ENCODE results near the gene CACHD1.

The CACHD1 gene

DNA sequence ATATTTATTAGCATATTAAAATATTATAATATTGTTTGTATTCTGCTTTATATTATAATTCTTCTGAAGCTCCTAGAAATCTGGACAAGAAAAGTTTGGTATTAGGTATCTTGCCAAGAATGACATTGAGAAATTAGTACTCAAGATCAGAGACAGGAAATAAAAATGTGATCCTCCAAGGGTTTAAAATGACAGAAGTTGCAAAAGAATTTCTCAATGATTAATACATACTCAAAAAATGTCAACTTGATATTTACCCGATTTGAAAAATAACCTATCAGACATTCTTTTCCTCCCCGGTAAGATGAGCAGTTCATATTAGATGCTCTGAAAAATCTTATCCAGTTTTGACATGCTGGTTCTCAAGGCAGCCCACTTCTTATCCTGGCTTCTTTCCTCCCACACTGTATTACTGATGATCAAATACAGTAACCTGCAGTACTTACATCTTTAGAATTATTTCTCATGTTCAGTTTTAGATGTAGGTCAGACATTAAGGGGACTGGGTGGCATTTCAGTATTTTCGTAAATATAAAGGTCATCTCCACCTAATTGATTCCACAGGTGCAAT, 55.3 kb downstream of the CACHD1 start:
- DNase-seq = no peak

DNA sequence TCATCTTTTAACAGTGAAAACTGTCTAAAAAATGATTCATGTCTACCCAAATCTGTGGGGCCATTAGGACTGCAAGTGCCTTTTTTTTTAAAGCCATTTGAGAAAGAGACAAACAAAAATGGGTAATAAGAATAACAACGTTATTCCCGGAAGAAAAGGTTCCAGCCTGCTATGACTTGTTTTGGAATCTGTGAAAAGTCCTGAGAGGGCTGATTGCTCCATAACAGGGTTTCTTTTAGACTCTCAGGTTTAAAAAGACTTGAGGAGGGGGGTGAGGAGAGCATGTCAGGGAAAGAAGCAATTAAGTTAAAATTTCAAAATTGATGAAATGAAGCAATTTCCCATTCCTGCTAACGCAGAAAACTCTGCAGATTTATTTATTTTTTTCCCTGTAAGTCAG, 56.4 kb downstream of the CACHD1 start:
- no peak for DNase-seq

DNA sequence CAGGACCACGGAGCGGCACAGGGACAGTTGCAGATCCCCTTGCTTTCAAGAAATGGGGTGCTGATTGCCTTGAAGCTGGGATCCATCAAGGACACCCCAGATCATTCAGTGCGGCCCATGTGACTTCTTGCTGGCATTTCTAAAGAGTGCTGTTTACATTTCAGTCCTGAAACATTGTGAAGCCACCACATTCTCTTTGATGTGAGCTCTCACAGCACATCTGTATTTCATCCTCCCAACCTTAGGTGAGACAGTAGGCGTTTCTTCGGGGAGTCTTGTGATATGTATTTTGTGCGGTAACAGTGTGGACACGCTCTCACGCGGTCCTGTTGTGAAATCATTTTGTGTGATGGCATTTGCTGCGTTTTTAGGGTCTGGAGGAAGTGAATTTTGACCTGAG, 57.2 kb downstream of the CACHD1 start:
- DNase-seq = no peak

DNA sequence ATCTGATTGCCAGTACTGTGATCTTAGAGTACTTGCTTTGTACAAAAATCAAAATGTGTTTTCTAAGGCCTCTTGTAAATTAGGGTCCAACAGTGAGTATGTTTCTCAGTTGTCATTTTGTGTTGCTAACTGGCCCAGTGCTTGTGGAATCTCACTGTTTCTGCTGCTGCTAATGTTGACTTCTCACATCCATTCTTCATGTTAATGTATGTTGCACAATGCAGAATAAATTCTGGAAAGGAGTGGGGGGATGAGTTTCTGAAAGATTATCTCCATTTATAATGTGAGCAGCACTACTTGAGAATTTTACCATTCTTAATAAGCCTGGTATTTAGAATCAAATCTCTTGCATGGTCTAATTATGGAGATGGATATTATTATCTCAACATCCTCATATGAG, 57.9 kb downstream of the CACHD1 start:
- DNase-seq = no peak

DNA sequence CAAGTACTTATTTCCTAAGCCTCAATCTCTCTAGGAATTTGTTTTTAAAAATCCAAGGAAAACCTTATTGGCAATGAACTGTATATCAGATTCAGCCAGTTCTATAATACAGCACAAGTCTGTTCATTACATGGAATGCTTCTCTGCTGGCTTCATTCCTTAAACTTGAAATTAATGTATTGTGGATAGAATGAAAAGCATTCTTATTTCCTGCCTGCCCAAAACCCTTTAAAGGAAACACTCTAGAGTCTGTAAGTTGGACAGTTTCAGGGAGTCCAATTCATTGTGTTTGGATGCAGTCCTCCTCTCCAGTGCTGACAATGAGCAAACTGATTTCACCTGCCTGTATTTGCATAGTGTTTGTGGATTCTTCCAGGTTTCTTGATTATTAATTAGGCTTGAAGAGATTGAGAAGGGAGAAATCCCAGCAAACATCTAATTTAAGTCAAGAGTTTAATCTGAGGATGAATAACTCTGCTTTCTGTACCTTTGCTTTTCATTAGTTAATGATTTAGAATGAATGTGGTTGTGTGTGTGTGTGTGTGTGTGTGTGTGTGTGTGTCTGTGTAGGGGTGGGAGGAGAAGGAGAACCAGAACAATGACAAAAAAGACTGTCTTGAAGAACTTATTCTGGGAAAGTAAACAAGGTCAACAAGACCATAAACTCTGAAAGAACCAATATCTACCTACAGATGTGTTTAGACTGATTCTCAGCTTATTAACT, 61.2 kb downstream of the CACHD1 start:
- DNase-seq = no peak

DNA sequence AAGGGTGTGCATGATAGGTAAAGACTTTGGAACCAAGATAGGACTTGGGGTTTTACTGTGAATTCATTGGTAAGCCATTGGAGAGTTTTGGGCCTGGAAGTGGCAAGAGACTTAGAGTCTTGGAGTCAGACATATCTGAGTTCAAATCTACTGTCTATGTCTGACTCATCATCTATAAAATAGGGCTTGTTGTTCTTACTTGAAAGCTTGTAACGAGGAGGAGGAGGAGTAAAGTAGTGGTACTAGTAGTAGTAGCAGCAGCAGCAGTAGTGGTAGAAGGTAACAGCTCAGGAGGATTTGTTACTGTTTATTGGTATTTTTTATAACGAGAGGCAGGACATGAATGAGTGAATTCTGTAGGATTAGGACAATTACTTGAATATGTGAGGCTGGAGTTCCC, 62.7 kb downstream of the CACHD1 start:
- no peak for DNase-seq

DNA sequence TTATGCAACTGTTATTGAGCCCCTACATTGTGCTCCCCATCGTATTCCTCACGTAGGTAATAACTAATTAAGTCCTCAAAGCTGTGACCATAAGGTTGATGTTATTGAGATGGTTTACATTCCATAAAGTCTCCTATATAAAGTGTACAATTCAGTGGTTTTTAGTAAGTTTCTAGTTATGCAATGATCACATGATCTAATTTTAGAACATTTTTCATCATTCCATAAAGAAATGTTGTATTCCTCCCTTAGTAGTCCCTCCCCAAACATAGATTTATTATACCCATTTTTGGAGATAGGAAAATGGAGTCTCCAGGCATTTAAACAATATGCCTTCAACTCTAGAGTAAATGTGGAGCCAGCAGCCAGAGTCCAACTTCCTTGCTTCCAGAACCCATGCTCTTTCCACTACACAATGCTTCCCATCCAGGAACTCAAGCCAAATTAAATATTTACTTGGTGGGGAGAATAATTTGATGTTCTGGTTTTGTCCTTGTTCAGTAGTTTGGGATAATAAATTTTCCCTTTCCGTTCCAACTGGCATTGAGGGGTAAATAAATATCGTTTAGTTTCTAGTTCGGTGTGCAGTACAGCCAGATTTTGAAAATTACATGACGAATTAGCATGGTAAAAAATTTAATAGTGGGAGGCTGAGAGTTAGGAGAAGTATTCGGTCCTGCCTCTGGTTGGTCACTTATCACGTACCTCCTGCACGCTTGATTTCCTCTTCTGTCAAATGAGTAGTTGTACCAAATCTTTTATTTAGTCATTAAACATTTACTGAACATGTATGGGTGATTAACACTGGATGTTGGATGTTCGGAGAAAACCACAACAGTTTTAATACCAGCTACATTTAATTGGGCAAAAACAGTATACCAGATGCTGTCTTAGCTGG, 66.3 kb downstream of the CACHD1 start:
- no peak for DNase-seq

DNA sequence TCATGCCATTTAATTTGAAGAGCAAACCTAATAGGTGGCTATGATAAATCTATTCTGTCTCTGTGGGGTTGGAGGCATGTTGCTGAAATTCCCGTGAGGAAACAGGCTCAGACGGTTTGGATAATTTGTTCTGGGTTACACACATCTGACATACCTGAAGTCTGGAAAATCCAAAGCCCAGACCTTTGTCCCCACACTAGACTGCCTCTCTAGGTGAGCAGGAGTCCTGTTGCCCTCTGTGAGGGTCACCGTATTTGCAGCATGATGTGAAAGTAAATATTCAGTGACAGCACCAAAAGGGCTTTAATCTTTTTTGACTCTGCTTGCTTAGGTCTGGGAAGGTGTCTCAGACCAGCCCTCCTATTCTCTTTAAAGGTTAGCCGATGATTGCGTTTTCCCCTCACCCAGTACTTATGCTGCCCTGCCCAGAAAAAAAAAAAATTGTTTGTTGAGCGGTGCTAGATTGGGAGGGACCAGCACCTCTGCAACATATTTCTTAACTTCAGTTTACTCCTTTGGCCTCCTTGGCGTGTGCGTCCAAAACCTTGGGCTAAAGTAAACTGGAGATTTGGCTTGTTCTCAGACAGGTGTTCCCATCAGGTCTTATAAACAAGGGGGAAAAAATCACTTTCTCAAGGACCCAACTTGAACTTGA, 67.0 kb downstream of the CACHD1 start:
- DNase-seq = no peak

DNA sequence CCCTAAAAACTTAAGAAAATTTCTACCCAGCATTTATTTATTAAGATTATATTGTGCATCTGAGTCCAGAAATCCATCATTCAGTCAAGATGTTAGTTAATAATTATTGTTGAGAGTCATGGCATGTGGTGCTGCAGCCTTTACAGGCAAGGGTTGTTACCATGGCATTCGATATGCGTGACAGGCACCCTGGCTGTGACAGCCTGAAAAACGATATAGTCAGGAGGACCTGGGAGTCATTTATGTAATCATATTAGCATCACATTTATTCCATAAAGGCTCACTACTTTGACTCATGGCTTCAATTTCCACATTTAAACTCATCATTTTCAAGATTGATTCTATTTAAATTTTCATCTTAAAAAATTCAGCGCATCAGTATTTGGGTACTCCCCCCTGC, 68.0 kb downstream of the CACHD1 start:
- no peak for DNase-seq

DNA sequence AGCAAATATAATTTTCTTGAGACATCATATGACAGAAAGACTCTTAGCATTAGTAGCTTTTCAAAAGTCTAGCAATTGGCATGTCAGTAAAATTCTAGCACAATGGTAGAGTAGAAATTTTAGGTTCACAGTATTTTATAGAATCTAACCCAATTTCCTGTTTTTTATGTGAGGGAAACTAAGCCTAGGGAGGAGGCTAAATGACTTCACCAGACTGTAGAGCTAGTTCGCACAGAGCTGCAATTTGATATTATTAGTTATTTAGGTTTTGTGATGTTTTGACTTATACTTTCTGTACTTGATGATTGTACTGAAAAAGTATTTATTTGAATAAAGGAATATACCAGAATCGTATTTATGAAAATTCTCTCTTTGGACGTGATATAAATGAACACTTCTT, 68.5 kb downstream of the CACHD1 start:
- DNase-seq = no peak

DNA sequence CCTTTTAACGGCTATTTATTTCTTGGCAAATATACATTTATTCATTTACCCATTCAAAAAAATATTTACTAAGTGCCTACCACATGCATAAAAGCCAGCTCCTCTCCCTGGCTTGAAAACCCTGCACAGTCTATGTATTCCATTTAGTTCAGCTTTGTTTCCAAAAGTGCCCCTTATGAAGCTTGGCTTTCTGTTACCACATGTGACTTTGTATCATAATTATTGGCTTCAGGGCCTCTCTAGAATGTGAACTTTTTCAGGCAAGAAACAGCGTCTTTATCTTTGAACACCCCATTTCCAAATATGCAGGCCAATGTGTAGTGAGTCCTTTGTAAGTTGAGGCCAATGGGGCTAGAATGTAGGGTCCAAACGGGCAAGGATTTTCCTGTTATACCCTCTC, 69.4 kb downstream of the CACHD1 start:
- no peak for DNase-seq

DNA sequence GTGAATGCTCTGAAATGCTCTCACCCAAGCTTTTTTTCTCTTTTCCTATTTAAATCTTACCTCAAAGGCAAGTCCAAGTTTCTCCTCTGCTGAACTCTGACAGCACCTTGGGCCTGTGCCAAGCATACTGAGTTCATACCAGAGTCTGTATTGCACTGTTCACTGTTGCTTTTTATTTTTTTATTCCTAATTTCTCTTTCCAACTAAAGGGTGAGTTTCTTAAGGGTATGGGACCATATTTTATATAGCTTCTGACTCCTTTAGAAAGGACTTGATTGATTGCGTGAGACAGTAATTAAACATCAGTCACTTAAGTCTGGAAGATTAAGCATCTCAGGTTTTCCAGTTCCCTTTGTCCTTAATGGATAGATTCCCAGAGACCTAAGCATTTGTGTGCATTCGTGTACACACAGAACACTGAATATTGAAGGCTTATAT, 69.9 kb downstream of the CACHD1 start:
- DNase-seq = no peak

DNA sequence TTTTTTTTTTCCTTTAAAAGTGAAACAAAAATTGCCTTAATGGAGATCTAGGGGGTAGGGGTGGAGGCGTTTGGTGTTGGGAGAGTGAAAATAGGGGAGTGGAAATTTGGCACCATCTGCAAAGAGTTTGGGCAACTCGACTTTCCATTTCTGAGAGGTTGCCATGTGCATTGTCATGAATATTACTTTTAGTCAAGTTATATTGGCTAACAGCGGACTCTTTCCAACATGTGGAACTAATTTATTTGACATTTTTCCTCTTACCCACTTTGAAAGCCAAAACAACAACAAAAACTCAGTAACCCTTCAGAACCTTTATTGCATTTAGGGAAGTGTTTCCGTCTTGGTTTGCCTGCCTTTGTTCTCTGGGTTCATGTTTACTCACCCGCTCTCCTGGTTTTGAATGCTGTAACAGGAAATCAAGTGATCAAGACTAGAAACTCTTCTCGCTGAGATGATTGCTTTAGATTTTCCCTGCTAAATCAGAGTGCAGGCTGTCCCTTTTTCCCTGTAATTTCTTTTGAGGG, 70.4 kb downstream of the CACHD1 start:
- DNase-seq = no peak

DNA sequence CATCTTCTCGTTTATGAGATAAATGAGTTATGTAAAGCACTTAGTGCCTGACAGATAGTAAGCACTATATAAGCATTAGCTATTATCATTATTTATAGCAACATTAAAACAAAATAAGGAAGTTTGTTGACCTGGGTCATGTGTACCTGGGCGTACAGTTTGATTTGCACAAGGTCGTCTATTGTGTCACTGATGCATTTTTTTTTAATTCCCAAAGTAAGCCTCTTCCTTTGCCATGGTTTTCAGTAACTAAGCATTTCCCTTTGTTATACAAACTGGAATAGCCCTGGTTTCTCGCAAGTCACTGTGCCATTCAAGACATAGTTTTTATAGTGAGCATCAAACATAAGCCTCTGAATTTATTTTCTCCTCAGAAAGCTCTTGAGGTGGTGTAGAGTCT, 72.2 kb downstream of the CACHD1 start:
- DNase-seq = no peak

DNA sequence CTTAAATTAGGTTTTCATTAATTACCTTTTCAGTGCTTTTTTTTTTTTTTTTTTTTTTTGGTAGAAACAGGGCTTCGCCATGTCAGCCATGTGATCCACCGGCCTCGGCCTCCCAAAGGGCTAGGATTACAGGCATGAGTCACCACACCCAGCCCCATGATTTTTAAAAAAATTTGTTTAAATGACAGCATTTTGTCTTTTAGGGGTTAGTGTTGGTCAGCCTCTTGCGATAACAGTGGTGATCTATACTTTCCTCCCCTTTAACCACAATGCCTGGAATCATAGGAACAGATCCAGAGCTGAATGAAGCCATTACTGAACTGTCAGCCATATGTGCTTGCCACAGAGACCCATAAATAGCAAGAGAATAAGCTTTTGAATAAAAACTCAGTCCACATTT, 73.9 kb downstream of the CACHD1 start:
- no peak for DNase-seq

DNA sequence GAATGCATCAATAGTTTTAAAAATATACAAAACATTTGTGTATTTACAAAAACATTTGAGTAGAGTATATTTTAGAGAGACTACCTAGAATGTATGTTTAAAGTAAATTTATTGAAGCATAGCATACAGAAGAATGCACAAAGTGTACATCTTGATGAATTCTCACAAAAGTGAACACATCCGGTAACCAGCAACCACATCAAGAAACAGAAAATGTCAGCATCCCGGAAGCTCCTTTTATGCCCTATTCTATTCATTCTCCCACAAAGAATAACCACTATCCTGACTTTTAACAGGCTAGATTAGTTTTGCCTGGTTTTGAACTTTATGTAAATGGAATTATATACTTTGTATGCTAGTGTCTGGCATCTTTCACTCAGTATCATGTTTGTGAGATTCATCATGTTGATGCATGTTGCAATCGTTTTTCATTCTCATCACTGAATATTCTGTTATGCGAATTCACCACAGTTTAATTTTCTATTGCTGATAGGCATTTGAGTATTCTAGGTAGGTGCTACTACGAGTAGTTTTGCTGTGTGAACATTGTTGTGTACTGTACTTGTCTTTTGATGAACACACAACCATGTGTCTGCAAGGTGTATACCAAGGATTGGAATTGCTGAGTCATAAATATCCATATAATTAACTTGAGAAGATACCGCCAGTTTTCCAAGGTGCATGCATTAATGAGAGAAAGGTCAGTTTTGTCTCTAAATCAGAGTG, 75.4 kb downstream of the CACHD1 start:
- no peak for DNase-seq

DNA sequence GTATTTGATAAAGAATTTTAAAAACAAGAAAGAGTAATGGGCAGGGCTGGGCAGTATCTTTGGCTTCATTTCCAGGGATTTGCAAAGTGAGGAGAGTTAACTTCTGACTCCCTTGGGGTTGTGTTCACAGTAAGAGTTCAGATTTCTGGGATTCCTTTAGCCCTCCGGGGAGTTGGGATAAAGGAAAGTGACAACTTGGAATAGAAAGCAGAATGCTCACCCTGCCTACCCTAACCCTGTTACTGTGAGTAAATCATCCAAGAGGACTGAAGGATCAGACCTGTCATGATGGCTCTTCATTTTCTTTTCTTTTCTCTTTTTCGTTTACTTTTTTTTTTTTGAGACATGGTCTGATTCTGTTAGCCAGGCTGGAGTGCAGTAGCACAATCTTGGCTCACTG, 76.1 kb downstream of the CACHD1 start:
- no peak for DNase-seq

DNA sequence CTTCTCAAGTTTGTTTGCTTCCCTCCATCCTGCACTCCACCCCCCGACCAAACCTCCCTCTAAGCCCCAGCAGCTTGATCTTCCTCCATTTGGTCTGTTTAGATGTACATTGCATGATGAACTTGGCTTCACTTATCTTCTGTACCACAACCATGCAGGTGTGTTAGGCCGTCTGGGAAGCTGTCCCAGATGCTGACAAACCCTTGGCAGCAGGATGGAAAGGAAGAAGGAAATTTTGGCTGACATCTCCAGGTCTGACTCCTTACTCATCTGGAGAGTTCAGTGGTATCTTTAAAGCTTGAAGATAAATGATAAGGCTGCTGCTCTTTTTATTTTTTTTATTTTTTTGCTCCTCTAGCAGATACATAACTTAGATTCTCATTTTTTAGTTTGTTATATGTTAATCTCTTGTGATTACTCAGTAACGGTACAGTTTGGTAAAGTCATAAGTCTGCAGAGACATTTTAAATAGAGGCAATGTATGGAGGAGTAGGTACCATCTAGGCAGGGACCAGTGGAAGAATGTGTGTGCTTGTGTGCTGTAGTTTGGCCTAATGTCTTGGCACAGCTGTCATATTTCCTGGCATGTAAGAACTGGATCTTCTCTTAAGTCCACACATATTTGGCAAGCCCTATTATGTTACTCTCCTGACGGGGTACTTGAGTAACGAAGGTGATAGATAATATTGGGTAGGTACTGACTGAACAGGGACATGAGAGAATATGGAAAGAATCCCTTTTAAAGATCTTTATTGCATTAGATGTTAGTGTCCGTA, 79.7 kb downstream of the CACHD1 start:
- no peak for DNase-seq

DNA sequence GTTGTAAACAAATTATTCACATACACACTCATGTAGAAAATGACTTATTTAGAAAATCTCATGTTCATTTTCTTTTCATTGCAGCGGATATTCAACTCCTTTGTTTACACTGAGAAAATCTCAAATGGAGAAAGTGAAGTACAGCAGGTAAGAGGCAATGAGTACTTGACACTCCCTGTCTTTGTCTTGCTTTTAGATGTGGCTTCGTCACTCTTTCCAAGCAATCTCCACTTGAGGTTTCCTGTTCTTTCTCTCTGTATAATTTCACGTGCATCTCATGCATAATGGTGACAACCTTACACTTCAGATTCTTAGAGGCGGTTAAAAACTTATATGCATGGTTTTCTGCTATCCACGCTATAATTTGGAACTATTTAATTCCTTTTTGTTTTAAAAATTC, 80.6 kb downstream of the CACHD1 start:
- DNase-seq = no peak

DNA sequence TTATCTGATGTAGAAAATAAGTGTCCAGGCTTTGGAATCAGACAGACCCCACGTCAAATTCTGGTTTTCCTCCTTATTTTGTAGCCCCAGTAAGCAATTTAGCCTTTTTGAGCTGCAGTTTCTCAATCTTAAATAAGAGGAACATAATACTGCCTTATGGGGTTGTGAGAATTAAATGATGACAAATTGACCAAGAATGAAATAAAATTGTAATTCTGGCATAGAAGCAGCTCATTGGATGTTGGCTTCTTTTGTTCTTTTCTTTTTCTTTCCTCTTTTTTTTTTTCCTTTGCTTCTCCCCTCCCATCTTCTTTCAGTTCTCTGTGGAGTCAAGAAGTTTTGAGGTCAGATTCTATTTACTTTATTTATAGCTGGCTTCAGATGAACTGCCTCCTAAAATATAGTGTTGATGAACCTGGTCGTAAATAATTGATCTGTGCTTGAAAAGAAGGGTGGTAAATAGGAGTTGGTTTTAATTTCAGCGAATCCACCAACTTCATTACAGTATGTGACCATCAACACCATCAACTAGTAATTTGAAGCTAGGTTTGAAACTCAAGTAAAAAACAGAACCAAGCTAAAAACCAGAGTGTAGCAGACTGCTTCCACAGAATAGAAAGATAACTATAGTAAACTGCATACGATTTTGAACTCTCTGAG, 81.1 kb downstream of the CACHD1 start:
- DNase-seq = no peak

DNA sequence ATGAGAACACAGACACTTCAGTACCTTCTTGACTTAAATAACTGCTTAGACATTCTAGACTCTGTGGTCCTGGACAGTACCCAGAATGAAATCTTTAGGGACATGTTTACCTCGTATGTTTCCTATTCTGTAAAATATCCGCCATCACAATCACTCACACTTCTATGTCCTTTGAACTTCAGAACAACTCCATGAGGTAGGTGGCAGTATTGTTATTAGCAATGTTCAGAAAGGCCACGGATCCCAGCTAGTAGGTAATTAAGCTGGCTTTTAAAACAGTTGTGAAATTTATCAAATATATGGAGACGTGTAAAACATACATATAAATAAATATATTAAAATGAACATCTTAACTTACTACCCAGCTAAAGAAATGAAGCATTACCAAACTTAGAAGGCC, 83.4 kb downstream of the CACHD1 start:
- no peak for DNase-seq

Data from stimulated activated CD4-positive, alpha-beta T cell treated with anti-CD3 and anti-CD28 coated beads, Interleukin-2, amount 100 ng/mL, for 48 hours (primary cell).